Muscle layer of colon (tissue), 2 donors: Measurements from ENCODE around the gene CLEC17A.
"Not testable (repeated sequence)": the region's sequence is repeated elsewhere in the genome, so short reads cannot be mapped to it uniquely, and the experiment has no call there.

Source experiments
- H3K27ac ChIP-seq: one replicate; pipeline ENCODE4 v1.7.0; 2013; ENCODE audit warnings: low read depth, mild to moderate bottlenecking, low read length, moderate library complexity
- H3K27me3 ChIP-seq, 2 donors: one replicate each; pipeline ENCODE4 v1.7.0; 2013; ENCODE audit warnings: low read length in 2 of 2, mild to moderate bottlenecking in 2 of 2; ENCODE audit not compliant: insufficient read depth in 2 of 2, control insufficient read depth in 1 of 2
- H3K36me3 ChIP-seq: one replicate; pipeline ENCODE4 v1.7.0; 2013; ENCODE audit warnings: mild to moderate bottlenecking, low read length; ENCODE audit not compliant: insufficient read depth
- H3K4me1 ChIP-seq: one replicate; pipeline ENCODE4 v1.7.0; 2013; ENCODE audit warnings: mild to moderate bottlenecking, low read length; ENCODE audit not compliant: insufficient read depth
- H3K4me3 ChIP-seq, 2 donors: one replicate each; pipeline ENCODE4 v1.7.0; 2013; ENCODE audit warnings: low read length in 2 of 2, low read depth in 1 of 2, mild to moderate bottlenecking in 1 of 2, moderate library complexity in 1 of 2
- H3K9ac ChIP-seq: one replicate; pipeline ENCODE4 v1.7.0; 2013; ENCODE audit warnings: low read length
- H3K9me3 ChIP-seq: one replicate; pipeline ENCODE4 v1.7.0; 2013; ENCODE audit warnings: mild to moderate bottlenecking, low read length
- donor health status: abdominal sarcoma.
- donor health status: Adenocarcinoma of cecum.

CLEC17A gene, protein sequence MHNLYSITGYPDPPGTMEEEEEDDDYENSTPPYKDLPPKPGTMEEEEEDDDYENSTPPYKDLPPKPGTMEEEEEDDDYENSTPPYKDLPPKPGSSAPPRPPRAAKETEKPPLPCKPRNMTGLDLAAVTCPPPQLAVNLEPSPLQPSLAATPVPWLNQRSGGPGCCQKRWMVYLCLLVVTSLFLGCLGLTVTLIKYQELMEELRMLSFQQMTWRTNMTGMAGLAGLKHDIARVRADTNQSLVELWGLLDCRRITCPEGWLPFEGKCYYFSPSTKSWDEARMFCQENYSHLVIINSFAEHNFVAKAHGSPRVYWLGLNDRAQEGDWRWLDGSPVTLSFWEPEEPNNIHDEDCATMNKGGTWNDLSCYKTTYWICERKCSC

DNA sequence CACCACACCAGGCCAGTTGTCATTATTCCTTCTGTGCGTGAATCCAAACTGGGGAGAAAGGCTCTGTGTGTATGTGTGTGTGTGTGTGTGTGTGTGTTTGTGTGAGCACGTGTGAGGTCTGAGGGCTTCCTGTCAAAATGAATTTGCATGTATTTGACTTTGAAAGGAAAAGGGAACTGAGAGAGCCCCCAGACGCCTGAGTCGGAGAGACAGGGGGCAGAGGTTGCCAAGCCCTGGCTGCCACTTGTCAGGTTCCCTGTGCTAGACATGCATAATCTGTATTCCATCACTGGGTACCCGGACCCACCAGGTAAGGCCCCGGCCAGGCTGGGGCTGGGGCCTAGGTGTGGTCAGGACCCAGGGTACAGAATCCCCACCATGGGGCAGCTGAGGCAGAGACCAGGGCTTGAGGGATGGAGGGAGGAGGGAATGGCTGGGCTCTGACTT is at the start of gene CLEC17A:
CLEC17A (plus strand) TSS at position 191 of the 447 bp plus-strand sequence; CDS start at position 268, 77 bp downstream.
- H3K27ac ChIP-seq: no peak within 1 kb of the TSS
- no peak within 1 kb of the TSS for H3K4me3 ChIP-seq
- no peaks in the 10 kb centered on the region for H3K4me1 ChIP-seq
- H3K9ac ChIP-seq: no peak within 1 kb of the TSS
- H3K9me3 ChIP-seq: no peaks in the 10 kb centered on the region
- no peaks in the 10 kb centered on the region for H3K27me3 ChIP-seq
- H3K36me3 ChIP-seq: no peaks in the 10 kb centered on the region

DNA sequence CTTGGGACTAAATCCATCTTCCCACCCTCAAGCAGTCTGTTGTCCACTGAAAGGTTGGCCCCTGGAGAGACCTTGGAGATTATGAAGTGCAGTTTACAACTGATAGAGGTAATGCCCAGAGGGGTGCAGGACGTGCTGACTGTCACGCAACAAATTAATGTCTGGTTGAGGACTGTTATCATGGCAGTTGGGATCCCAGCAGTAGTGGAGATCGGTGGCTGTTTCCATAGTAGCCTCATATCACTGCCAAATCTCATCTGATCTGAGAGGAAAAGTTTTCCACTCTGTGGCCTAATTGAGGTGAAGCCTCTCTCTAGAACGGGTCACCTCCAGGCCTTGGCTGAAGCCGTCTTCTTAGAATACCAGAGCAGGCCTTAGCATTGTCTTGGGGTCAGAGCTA is 49.4 kb upstream of the CLEC17A start:
- Histone ChIP-seq H3K9ac (no peak overlapping the region), H3K4me1 (peaks cover 6% of the 10 kb centered on the region)

DNA sequence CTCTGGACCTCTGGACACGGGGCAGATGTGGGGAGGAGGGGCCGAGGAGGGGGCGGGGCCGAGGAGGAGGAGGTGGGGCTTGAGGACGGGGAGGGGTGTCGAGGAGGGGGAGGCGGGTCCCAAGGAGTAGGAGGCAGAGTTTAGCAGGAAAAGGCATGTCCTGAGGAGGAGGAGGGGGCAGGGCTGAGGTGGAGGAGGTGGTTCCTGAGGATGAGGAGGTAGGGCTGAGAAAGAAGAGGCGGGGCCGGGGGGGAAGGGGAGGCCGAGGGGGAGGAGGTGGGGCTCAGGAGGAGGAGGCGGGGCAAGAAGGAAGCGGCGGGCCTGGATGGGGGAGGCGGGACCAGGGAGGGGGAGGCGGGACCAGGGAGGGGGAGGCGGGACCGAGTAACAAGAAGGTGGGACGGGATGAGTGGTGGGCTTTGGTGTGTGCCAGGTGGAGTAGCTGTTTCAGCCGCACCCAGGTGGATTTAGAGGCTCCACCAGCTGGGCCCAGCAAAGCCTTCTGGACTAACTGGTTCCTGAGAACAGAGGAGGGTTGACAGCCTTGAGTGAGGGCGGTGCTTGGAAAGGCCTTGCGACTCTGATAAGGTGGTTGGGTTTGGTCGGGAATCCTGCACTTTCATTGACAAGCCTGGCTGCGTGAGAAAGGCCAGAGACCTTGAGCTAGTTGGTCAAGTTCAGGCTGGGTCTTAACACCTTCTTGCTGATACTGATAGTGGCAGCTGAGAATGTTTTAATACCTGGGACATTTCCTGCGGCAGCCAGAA is 45.8 kb upstream of the CLEC17A start:
- Histone ChIP-seq H3K9me3 (no peaks in the 10 kb centered on the region), H3K4me3 (no peak overlapping the region), H3K9ac (no peak overlapping the region), H3K4me1 (no peaks in the 10 kb centered on the region), H3K27me3 (no peaks in the 10 kb centered on the region), H3K36me3 (no peaks in the 10 kb centered on the region), H3K27ac (no peak overlapping the region)

More for the DNA sequence above, 49.4 kb upstream of the CLEC17A start:
- Histone ChIP-seq H3K4me3 (no peak overlapping the region), H3K36me3 (no peaks in the 10 kb centered on the region), H3K27ac (no peak overlapping the region), H3K27me3 (no peaks in the 10 kb centered on the region), H3K9me3 (no peaks in the 10 kb centered on the region)

DNA sequence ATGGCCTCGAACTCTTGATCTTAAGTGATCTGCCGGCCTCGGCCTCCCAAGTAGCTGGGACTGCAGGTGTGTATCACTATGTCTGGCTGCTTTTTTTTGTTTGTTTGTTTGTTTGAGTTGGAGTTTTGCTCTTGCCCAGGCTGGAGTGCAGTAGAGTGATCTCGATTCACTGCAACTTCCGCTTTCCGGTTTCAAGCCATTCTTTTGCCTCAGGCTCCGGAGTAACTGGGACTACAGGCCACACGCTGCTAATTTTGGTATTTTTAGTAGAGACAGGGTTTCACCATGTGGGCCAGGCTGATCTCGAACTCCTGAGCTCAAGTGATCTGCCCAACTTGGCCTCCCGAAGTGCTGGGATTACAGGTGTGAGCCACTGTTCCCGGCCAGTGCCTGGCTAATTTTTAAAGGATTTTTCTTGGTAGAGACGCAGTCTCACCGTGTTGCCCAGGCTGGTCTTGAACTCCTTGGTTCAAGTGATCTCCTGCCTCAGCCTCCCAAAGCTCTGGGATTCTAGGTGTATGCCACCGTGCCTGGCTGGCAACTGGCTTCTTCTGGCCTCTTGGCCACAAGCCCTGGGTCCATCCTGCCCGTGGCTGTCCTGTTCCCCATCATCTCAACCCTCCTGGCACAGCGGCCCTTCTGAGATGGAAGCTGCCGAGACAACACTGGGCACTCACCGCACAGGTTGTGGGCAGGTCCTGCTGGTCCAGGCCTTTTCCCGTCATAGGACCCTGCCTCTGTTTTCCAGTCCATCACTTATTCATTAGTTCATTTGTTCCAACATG is 42.0 kb upstream of the CLEC17A start:
- no peaks in the 10 kb centered on the region for H3K27me3 ChIP-seq
- H3K9ac ChIP-seq: no peak overlapping the region
- no peak overlapping the region for H3K4me3 ChIP-seq
- H3K27ac ChIP-seq: no peak overlapping the region
- H3K36me3 ChIP-seq: no peaks in the 10 kb centered on the region
- no peaks in the 10 kb centered on the region for H3K9me3 ChIP-seq
- H3K4me1 ChIP-seq: no peaks in the 10 kb centered on the region

DNA sequence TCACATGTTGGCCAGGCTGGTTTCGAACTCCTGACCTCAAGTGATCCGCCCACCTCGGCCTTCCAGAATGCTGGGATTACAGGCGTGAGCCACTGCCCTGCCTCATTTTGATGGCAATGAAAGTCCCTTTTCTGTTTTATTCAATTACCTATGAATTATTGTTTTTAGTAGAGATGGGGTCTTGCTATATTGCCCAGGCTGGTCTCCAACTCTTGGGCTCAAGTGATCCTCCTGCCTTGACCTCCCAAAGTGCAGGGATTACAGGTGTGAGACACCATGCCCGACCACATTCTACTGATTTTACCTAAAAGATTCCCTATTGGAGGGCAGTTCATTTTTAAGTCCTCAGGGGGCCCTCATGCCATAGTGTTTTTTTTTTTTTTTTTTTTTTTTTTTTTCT is 40.9 kb upstream of the CLEC17A start:
- not testable (repeated sequence) for H3K4me3 ChIP-seq, H3K4me1 ChIP-seq, H3K27me3 ChIP-seq, H3K36me3 ChIP-seq, H3K27ac ChIP-seq, H3K9me3 ChIP-seq, H3K9ac ChIP-seq

DNA sequence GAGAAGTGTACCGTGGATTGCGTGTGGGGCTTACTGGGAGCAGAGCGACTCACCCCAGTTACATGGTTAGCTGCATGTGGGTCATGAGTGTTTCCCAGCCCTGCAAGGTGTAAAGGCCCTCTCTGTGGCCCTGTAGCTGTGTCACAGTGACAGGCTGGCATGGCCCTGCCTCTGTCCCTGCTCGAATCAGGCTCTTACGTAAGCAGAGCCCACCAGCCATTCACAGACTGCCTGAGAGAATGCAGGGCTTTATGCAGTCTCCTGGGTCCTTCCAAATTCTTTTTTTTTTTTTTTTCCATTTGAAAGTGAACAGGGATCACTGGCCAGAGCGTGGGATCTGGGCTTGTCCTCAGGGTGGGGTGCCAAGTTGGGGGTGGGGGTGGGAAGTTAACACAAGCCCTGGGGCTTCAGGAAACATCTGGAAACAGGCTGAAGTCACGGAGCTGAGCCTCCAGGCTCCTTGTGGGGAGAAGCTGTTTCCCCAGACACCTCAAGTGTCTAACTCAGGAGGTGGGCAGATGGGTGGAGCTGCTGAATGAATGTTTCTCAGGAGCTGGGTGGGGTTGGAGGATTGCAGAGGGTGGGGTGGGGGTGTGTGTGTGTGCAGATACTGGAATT is 40.1 kb upstream of the CLEC17A start:
- Histone ChIP-seq H3K4me3 (no peak overlapping the region), H3K27me3 (no peaks in the 10 kb centered on the region), H3K4me1 (no peaks in the 10 kb centered on the region), H3K27ac (no peak overlapping the region), H3K36me3 (no peaks in the 10 kb centered on the region), H3K9me3 (no peaks in the 10 kb centered on the region), H3K9ac (no peak overlapping the region)

DNA sequence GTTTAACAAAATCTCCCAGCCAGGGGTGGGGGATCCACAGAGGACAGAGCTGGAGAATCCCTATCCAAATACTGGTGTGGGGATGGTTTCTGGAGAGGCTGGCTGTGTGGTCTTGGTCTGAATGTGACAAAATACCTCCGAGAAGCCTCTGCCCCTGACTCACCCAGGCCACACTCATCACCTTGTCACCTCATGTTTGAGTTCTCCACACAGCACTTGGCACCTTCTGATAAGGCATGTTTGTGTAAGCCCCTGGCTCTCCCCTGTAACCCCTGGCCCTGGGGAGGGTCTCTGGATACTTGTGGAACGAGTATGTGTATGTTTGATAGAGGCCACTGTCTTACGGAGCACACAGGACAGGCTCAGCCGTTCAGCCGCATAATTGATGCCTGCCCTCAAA is 38.8 kb upstream of the CLEC17A start:
- Histone ChIP-seq H3K4me1 (no peaks in the 10 kb centered on the region), H3K4me3 (no peak overlapping the region), H3K9me3 (no peaks in the 10 kb centered on the region), H3K27ac (no peak overlapping the region), H3K9ac (no peak overlapping the region), H3K27me3 (no peaks in the 10 kb centered on the region), H3K36me3 (no peaks in the 10 kb centered on the region)

DNA sequence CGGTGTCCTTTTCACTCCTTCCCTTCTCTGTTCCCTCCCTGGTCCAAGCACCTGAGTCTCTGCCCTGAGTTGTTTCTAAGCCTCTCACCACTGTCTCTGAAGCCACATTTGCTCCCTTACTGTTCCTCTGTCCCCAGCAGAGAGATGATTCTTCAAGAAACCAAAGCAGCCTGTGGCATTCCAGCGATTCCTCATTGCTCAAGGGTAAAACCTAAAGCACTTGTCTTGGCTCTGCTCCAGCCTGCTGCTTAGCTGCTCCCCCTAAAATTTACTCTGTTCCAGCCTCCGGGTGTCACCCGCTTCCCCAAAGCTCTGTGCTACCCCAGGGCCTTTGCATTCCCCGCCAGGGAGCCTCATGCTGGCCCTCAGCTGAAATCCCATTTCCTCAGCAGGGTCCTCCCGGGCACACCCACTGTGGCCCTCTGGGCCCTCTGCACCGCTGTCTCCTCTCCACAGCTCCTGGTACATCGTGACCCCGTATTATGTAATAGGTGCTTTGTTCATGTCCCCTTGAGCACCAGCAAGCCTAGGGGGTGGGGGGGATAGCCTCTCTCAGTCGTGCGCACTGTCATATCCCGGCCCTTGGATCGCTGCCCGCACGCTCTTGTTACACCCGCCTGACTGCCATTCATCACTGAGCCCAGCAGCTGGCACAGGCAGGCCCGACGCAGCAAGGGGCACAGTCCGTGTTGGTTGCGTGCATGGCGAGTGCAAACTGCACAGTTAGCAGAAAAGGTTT is 37.7 kb upstream of the CLEC17A start:
- no peak overlapping the region for H3K4me3 ChIP-seq
- no peaks in the 10 kb centered on the region for H3K36me3 ChIP-seq
- no peak overlapping the region for H3K27ac ChIP-seq
- H3K4me1 ChIP-seq: no peaks in the 10 kb centered on the region
- H3K9me3 ChIP-seq: no peaks in the 10 kb centered on the region
- H3K27me3 ChIP-seq: no peaks in the 10 kb centered on the region
- H3K9ac ChIP-seq: no peak overlapping the region

DNA sequence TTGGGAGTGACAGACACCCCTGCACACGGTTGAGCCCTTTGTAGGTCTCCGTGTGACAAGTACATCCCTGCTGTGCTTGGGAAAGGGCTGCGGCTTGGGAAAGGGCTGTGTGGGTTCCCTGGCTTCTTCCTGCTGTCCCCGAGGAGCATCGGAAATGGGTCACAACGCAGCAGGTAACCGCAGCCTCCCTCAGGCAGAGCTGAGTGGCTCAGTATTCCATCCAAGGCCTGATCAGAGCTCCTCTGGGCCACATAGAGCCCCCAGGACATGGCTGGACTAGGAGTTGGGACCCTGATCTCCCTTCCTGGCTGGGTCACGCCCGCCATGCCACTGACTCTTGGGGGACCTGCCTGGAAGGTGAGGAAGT is 37.2 kb upstream of the CLEC17A start:
- Histone ChIP-seq H3K4me1 (no peaks in the 10 kb centered on the region), H3K4me3 (no peak overlapping the region), H3K9me3 (no peaks in the 10 kb centered on the region), H3K27me3 (no peaks in the 10 kb centered on the region), H3K9ac (no peak overlapping the region), H3K27ac (no peak overlapping the region), H3K36me3 (no peaks in the 10 kb centered on the region)

DNA sequence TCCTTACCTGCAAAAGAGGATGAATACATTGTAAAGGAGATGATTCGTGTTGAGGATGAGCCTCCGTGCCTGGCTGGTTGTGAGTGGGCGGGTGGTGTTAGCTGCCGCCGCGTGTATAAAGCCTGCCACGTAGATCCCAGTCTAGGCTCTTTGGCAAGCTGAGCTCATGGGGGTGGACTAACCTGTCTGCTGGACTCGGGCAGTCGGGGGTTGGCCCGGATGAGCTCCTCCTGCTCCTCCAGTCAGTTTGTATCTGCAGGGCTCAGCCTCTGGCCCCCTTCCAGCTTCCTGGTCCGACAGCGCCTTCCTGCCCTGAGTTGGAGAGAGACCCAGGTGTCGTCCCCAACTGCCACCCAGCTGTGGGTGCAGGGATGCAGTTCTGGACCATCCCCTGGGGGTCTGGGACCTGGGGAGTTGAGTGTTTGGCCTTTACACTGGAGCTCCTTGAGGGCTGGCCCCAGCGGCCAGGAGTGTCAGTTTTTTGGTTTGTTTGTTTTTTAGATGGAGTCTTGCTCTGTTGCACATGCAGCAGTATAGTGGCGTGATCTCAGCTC is 32.6 kb upstream of the CLEC17A start:
- no peak overlapping the region for H3K9ac ChIP-seq
- H3K27ac ChIP-seq: no peak overlapping the region
- H3K4me3 ChIP-seq: no peak overlapping the region
- H3K27me3 ChIP-seq: no peaks in the 10 kb centered on the region
- no peaks in the 10 kb centered on the region for H3K4me1 ChIP-seq
- no peaks in the 10 kb centered on the region for H3K36me3 ChIP-seq
- no peaks in the 10 kb centered on the region for H3K9me3 ChIP-seq
